Fibroblast of skin of scalp (primary cell): ENCODE measurements around the gene BSN.
"Not testable (repeated sequence)": the region's sequence is repeated elsewhere in the genome, so short reads cannot be mapped to it uniquely, and the experiment has no call there.

Source experiments
- DNase-seq: peaks from one replicate; pipeline ENCODE4 v3.0.0-alpha.2; 2013

BSN gene

GRCh38 chr3:49534581-49535441, 19.5 kb upstream of the BSN start:
- DNase-seq: no peak

- no peak for DNase-seq
Observed at GRCh38 chr3:49535971-49536874, 18.1 kb upstream of the BSN start.

DNA sequence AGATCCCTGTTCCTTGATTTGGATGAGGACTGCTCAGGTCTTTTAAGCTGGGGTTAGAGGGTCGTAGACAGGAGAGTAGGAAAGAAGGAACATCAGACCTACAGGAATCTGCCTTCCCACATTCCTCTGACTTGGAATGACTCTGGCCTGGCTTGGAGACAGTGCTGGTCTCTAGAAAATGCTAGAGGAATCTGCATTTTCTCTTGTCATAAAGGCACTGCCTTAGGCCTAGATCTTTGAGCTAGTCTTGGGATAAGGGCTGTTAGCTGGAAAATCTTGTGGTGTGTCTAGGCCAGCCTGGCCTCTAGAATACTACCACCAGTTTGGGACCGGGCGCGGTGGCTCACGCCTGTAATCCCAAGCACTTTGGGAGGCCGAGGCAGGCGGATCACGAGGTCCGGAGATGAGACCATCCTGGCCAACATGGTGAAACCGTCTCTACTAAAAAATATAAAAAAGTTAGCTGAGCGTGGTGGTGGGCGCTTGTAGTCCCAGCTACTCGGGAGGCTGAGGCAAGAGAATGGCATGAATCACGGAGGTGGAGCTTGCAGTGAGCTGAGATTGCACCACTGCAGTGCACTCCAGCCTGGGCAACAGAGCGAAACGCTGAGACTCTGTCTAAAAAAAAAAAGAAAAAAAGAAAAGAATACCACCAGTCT, 17.3 kb upstream of the BSN start:
- DNase-seq: no peak

GRCh38 chr3:49539659-49540560, 14.4 kb upstream of the BSN start:
- DNase-seq: peak; percentile 94

DNA sequence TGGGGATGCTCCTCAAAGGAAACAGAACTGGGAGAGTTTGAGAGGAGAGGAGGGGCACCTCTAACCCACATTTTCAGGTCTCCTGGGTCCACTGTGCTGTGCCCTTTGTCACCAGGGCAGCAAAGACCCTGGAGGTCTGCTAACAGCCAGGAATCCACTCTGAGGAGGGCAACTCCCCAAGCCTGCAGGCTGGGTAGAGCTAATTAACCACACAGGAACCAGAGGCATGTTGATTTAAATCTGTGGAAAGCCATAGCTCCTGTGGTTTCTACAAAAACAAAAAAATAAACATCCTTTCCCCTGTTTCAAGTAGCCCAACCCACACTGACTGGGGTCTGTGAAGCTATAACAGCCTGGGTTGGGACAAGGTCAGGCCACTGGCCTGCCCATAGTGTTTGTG, 2.2 kb upstream of the BSN start:
- no peak for DNase-seq

DNA sequence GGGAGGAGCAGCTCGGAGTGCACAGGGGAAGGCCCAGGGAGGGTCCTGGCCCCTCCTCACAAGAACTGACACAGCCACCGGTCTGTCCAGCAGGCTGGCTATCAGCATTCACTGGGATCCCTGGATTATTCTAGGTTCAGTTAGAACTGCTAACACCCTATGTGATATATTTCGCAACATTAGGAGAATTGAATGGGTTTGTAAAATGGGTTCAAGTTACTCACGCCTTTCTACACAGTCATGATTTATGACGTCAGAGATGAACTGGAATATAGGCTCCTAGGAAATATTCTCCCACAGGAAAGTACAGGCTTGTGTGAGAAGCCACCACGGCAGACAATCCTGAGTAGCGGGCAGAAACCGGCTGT, 969 bp upstream of the BSN start:
- DNase-seq: peak; percentile 30

GRCh38 chr3:49554633-49555265, 472 bp downstream of the BSN start:
- DNase-seq: no peak

DNA sequence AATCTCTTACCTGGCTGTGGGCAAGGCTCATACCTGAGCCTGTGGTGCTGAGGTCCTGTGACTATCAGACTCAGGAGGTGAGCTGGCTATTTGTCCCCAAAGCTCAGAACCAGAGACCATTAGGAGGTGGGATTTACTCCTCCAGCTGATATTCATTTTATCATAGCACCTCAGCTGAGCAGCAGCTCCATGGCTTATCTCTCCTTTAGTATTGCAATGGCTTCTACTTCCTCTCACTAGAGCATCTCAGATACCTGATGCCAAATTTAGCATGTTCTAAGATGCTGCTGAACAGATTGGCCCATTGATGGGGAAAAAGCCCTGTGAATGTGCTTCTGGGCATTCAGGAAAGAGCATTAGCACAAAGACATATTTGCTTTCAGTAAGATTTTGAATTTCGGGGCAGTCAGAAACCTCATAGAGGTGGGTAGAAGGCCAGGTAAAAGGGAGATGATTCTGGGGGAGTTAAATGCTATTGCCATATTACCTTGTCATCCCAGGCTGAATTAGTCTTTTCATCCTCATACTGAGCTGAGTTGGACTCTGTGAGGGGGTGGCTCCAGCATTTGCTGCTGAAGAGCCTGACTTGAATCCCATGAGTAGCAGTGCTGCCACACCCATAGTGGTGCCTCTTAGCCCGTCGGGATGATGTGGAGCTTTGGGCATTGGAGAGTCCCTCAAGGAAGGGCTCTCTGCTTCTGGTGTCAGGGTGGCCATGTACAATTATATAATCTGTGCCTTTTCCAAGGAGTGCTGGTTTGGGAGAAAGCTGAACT, 2.4 kb downstream of the BSN start:
- DNase-seq: no peak

DNA sequence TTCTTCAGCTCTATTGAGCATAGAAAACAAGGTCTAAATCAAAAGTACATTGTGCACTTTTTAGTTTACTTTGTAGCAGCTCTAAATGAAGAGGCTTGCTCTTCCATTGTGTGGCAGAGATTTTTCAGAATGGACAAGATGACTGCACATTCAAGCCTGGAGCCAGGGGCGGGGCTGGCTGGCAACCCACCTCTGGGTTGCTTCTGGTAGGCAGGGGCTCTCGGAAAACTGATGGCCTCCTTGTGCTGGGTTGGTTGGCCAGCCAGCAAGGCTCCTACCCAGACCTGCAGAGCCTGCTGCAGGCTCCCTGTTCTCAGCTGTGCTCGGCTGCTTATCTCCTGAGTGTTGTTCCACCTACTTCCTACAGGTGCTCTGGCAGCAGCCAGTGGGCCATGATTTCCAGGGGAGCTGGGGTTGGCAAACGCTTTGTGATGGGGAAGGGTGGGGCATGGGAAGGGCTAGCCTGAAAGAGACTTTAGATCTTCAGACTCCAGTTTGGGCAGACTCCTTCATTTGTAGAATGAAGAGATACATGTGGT, 8.8 kb downstream of the BSN start:
- no peak for DNase-seq

DNA sequence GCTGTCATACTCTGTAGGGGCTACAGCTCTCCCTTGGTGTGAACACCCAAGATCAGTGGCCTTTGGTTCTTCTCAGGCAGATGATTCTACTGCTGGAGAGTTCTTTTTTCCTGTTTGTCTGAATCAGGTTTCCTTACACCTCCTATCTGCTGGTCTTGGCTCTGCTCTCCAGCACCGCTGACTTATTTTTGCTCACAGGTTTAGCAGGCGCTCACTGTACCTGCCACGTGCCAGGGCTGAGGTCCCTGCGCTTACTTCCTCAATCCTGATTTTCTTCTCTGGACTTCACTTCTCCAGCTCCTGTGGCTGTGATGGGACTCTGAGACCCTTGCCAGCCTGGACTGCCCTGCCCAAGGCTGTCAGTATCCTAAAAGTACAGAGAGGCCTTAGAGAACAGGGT, 9.5 kb downstream of the BSN start:
- no peak for DNase-seq

- DNase-seq: peak; percentile 18
Observed at GRCh38 chr3:49566312-49566711, 12.0 kb downstream of the BSN start.

- DNase-seq: no peak
Observed at GRCh38 chr3:49567406-49567805, 13.1 kb downstream of the BSN start.

- no peak for DNase-seq
Observed at GRCh38 chr3:49568965-49569364, 14.7 kb downstream of the BSN start.

DNA sequence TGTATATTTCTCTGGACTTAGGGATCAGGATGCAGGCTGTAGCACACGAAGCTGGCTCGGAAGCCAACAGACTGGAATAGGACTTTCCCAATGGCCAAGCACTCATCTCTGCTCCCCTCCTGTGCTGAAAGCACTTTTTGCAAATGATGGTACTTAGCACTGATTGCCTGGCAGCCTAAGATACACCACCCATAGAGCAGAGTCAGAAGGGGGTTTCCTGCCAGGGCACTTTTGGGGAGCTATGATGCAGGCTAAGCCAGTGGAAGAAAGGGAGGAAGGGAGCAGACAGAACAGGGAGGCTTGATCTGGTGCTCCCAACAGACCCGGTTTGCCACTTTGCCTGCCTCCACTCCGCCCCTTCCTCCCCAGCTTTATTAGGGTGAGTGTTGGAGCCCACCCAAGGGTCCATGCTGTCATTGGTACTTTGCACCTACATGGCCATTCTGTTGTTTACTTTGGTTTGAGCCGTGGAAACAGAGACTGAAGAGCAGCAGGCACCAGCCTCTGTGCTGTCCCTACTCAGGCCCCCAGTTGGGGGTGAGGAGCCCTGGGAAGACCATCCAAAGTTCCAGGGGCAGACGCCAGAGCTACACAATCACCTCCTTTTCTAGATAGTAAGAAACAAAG, 15.9 kb downstream of the BSN start:
- DNase-seq: no peak

DNA sequence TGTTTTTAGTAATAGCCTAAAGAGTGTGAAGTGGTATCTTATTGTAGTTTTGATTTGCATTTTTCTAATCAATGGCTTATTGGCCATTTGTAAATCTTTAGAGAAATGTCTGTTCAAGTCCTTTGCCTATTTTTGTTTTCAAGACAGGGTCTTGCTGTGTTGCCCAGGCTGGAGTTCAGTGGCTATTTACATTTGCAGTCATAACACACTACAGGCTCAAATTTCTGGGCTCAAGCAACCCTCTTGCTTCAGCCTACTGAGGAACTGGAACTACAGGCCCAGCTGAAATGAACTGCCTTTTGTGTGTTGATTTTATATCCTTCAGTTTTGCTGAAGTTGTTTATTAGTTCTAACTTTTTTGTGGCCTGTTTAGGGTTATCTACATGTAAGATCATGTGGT, 27.9 kb downstream of the BSN start:
- DNase-seq: no peak

- not testable (repeated sequence) for DNase-seq
Observed at GRCh38 chr3:49585261-49585755, 31.0 kb downstream of the BSN start.

- no peak for DNase-seq
Observed at GRCh38 chr3:49591615-49592014, 37.3 kb downstream of the BSN start.

- peak; percentile 60 for DNase-seq
Observed at GRCh38 chr3:49593041-49593440, 38.8 kb downstream of the BSN start.

DNA sequence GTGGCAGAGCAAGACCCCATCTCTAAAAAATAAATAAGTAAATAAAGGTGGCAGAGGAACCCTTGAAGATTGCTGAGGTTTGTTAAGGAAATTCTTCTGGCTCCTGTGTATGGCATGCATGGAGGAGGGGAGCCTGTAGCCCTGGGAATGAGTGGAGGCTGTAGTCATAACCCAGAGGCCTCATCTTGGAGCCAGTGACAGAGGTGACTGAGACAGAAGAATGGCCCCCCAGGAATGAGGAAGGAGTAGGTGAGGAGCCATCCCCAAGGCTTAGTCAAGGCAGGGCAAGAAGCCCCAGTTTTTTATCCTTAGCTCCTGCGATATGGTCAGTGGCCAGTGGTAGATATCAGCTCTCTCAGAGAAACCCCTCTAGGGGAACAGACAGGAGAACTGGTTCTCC, 46.5 kb downstream of the BSN start:
- DNase-seq: no peak
